Tibial nerve (tissue), 4 donors: ENCODE measurements around the gene TCTN3. TPM values are rescaled to one million over a fixed set of nuclear protein-coding genes. Genes with fewer than 3 reads are reported as not detected.
"Not testable (repeated sequence)": the region's sequence is repeated elsewhere in the genome, so short reads cannot be mapped to it uniquely, and the experiment has no call there.

Source experiments
- DNase-seq, 2 donors: peaks; one replicate each; pipeline ENCODE4 v3.0.0-alpha.2; 2019; ENCODE audit warnings: low spot score in 2 of 2
- H3K27ac ChIP-seq, 4 donors: fragments of 200-600 bp; sonication (generic) in 3 of 4; one replicate each; pipeline ENCODE4 v1.5.1; 2017 to 2019; ENCODE audit warnings: mild to moderate bottlenecking in 1 of 4
- H3K27me3 ChIP-seq, 2 donors: fragments of 200-600 bp; sonication (generic) in 1 of 2; one replicate each; pipeline versions ENCODE4 v1.5.1 to v1.6.0; 2017 to 2019
- H3K36me3 ChIP-seq, 3 donors: fragments of 200-600 bp; sonication (generic); one replicate each; pipeline ENCODE4 v1.5.1; 2018 to 2019
- H3K4me1 ChIP-seq, 4 donors: fragments of 200-600 bp; sonication (generic) in 3 of 4; one replicate each; pipeline ENCODE4 v1.5.1; 2017 to 2019
- H3K4me3 ChIP-seq, 4 donors: fragments of 200-600 bp; sonication (generic) in 3 of 4; one replicate each; pipeline ENCODE4 v1.5.1; 2017 to 2019; ENCODE audit warnings: mild to moderate bottlenecking in 1 of 4, moderate library complexity in 1 of 4
- H3K9me3 ChIP-seq, 4 donors: fragments of 200-600 bp; sonication (generic) in 3 of 4; one replicate each; pipeline ENCODE4 v1.5.1; 2017 to 2019
- EP300 ChIP-seq, 2 donors: sonication (generic); formaldehyde crosslinking; IDR thresholded peaks; one replicate each; pipeline ENCODE4 v1.6.1; 2017; ENCODE audit warnings: antibody characterized with exemption in 2 of 2, mild to moderate bottlenecking in 1 of 2
- POLR2A ChIP-seq, 2 donors: fragments of 450-650 bp; IDR thresholded peaks; one replicate each; pipeline ENCODE4 v1.6.1; 2017; ENCODE audit warnings: antibody characterized with exemption in 2 of 2, mild to moderate bottlenecking in 2 of 2, moderate library complexity in 2 of 2
- WGBS, 2 donors: methylation state at CpG; one replicate each; pipeline ENCODE4 v1.1.5; 2018; 5-methylcytosine and 5-hydroxymethylcytosine counted together
- total RNA-seq, 4 donors: library from RNA; depleted of rRNA; stranded (reverse); fragments of >200 nt; gene quantifications; one replicate each; pipeline ENCODE4 v1.1.0, GENCODE V29; 2016
- TF ChIP-seq, protein P1 (sequence below), 5 experiments: fragments of 200-600 bp in 3 of 5; fragments of 450-650 bp in 2 of 5; sonication (generic) in 3 of 5; IDR thresholded peaks; one replicate each; pipeline ENCODE4 v1.5.1; 2016 to 2019; ENCODE audit warnings: antibody characterized with exemption in 5 of 5, mild to moderate bottlenecking in 3 of 5, moderate library complexity in 2 of 5

TCTN3 gene
- total RNA-seq, 4 donors from 2014 or later, result 18.6 to 34.3 (median 21.7) TPM

DNA sequence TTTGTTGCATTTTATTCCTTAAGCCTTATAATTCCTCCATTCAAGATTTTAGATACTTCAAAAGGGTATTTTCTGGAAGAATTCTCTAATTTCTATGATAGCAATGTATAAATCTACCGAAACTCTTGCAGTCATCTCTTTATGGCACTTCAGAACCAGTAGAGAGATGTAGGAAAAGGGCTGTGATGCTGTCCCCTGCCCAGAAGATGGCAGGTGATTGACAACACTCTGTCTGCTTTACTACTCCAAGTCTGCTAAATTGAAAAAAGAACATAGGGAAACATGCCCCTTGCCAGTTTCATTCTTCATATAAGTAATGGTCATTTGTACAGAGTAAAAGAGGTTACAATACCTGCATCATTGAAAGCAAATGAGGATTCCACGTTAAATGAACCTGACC lies 5.1 kb downstream of the TCTN3 start:
- Histone ChIP-seq H3K36me3 (peaks cover 0 to 75% (median 11%) of the 10 kb centered on the region in 3 donors), H3K27me3 (no peaks in the 10 kb centered on the region), H3K9me3 (no peaks in the 10 kb centered on the region), H3K4me1 (peaks cover 0 to 22% (median 13%) of the 10 kb centered on the region in 4 donors), H3K4me3 (no peak overlapping the region), H3K27ac (no peak overlapping the region)
- WGBS, 2 donors, result 62 to 63% methylated on average over 2 of the region's 2 CpGs
- TF ChIP-seq, protein P1, sequence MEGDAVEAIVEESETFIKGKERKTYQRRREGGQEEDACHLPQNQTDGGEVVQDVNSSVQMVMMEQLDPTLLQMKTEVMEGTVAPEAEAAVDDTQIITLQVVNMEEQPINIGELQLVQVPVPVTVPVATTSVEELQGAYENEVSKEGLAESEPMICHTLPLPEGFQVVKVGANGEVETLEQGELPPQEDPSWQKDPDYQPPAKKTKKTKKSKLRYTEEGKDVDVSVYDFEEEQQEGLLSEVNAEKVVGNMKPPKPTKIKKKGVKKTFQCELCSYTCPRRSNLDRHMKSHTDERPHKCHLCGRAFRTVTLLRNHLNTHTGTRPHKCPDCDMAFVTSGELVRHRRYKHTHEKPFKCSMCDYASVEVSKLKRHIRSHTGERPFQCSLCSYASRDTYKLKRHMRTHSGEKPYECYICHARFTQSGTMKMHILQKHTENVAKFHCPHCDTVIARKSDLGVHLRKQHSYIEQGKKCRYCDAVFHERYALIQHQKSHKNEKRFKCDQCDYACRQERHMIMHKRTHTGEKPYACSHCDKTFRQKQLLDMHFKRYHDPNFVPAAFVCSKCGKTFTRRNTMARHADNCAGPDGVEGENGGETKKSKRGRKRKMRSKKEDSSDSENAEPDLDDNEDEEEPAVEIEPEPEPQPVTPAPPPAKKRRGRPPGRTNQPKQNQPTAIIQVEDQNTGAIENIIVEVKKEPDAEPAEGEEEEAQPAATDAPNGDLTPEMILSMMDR (IDR thresholded peaks at IDR 0.05), result no peak
- no peak for TF ChIP-seq POLR2A (IDR thresholded peaks at IDR 0.05)
- no peak for TF ChIP-seq EP300 (IDR thresholded peaks at IDR 0.05)
- DNase-seq, result no peak

DNA sequence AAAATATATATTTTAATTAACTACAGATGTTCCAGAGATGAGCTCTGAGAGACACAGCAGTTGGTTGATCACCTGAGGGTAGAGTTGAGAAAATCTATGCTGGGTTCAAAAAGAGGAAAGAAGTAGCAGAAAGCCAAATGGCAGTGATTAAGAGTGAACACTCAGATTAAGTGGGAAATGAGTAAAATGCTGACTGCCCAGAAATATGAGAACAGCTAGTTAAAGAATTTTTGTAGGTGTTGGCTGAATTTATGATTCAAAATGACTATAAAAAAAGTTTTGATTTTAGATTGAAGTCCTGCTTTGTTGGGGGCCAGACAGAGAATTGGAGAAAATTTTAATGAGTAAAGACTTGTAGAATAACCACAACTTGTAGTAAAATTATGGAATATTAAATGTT lies 9.8 kb downstream of the TCTN3 start:
- Histone ChIP-seq H3K27me3 (no peaks in the 10 kb centered on the region), H3K9me3 (no peaks in the 10 kb centered on the region), H3K4me1 (no peaks in the 10 kb centered on the region), H3K4me3 (no peak overlapping the region), H3K27ac (no peak overlapping the region), H3K36me3 (peaks cover 2 to 95% (median 11%) of the 10 kb centered on the region in 3 donors)
- TF ChIP-seq, protein P1 (IDR thresholded peaks at IDR 0.05), result no peak
- TF ChIP-seq EP300 (IDR thresholded peaks at IDR 0.05) (no peak), POLR2A (IDR thresholded peaks at IDR 0.05) (no peak)
- no peak for DNase-seq

DNA sequence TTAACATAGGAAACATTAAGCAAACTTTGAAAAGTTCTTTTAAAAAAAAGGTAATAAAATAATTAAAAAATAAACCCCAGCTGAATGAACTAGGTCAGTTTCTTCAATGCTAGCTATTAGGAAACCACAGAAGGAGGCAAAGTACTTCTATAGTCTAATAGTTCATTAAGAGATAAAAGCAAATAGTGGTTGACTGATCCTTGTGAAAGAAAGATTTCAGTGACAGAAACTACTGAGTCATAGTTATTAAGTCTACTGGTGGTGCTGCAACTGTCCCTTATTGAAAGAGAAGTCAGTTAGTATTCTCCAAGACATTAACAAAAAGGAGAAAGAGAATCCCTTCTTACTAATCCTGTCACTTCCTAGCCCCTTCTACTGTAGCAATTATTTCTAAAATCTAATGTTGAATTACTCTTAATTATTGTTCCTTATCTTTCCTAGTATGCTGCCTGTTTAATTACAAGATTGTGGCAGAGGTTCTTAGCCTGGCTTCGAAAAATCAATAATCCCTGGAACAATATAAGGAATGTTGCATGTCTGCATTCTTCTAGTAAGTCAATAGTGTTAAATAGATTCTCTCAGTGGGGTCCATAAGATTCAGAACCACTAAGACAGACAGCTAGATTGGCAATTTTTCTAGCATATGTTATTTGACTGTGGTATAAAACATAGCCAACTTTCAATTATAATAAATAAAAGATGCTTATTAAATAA lies 18.2 kb downstream of the TCTN3 start:
- no peak for DNase-seq
- Histone ChIP-seq H3K9me3 (no peaks in the 10 kb centered on the region), H3K27ac (no peak overlapping the region), H3K4me1 (no peaks in the 10 kb centered on the region), H3K36me3 (peaks cover 0 to 85% (median 2%) of the 10 kb centered on the region in 3 donors), H3K27me3 (no peaks in the 10 kb centered on the region), H3K4me3 (no peak overlapping the region)
- 72 to 73% methylated on average over 1 of the region's 1 CpG for WGBS, 2 donors
- TF ChIP-seq, protein P1 (IDR thresholded peaks at IDR 0.05), result no peak
- no peak for TF ChIP-seq EP300 (IDR thresholded peaks at IDR 0.05)

DNA sequence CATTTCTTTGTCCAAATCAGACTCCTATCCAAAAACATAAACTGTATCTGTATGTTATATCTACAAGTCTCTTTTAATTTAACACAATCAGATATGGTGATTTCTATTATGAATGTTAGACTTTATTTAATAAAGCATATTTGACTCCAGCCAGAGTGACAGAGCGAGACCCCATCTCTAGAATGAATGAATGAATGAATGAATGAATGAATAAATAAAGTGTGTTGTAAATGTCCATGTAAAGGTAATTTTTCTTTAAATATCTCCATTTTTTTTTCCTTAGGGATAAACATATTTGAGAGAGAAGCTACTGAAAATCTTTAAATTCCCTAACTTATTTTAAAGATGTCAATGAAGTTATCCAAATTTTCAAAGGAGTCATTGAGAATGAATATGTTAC lies 19.1 kb downstream of the TCTN3 start:
- Histone ChIP-seq H3K27ac (no peak overlapping the region), H3K27me3 (no peaks in the 10 kb centered on the region), H3K36me3 (peaks cover 0 to 83% (median 0%) of the 10 kb centered on the region in 3 donors), H3K9me3 (no peaks in the 10 kb centered on the region), H3K4me3 (no peak overlapping the region), H3K4me1 (no peaks in the 10 kb centered on the region)
- WGBS, 2 donors, result 94 to 97% methylated on average over 1 of the region's 1 CpG
- DNase-seq, result no peak
- TF ChIP-seq, protein P1 (IDR thresholded peaks at IDR 0.05), result no peak
- TF ChIP-seq EP300 (IDR thresholded peaks at IDR 0.05) (no peak), POLR2A (IDR thresholded peaks at IDR 0.05) (no peak)

DNA sequence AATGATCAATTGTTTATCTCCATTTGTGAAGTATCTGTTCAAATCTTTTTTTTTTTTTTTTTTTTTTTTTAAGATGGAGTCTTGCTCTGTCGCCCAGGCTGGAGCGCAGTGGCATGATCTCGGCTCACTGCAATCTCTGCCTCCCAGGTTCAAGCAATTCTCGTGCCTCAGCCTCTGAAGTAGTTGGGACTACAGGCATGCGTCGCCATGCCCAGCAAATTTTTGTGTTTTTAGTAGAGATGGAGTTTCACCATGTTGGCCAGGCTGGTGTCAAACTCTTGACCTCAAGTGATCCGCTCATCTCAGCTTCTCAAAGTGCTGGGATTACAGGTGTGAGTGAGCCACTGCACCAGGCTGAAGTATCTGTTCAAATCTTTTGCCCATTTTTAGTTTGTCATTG lies 21.1 kb downstream of the TCTN3 start:
- not testable (repeated sequence) for DNase-seq, H3K4me3 ChIP-seq, H3K9me3 ChIP-seq, H3K27me3 ChIP-seq, H3K4me1 ChIP-seq, H3K27ac ChIP-seq
- WGBS, 2 donors, result 95 to 99% methylated on average over 7 of the region's 7 CpGs
- peaks cover 0 to 73% (median 0%) of the 10 kb centered on the region in 3 donors for H3K36me3 ChIP-seq
